OCI-LY7 (cell line): ENCODE measurements around the gene EPHA3. TPM values are rescaled to one million over a fixed set of nuclear protein-coding genes. Genes with fewer than 3 reads are reported as not detected.

Source experiments
- BruUV-seq: library from RNA; stranded (reverse); fragments of 400-500 nt; replicated peaks from 2 replicates; lab custom pipeline; 2021; lab: Mats Ljungman, UMichigan
- CTCF ChIA-PET: fragments of 300-600 bp; sonication (Branson Sonifier 250); formaldehyde crosslinking; loops from one replicate; lab custom pipeline; 2022; ENCODE audit warnings: antibody characterized with exemption; ENCODE audit not compliant: unreplicated experiment; lab: Charles Lee
- POLR2A ChIA-PET: fragments of 300-600 bp; sonication (Branson Sonifier 250); formaldehyde crosslinking; loops from one replicate; lab custom pipeline; 2022; ENCODE audit warnings: antibody characterized with exemption; lab: Charles Lee
- DNase-seq: peaks from one replicate; pipeline ENCODE4 v3.0.0-alpha.2; 2015; ENCODE audit warnings: low spot score
- H2AFZ ChIP-seq: fragments of 200-600 bp; sonication (generic), shearing (Covaris generic); 2 replicates; pipeline ENCODE4 v1.6.1; 2014; ENCODE audit warnings: mild to moderate bottlenecking, antibody characterized with exemption, low read length, moderate library complexity
- H3K27ac ChIP-seq: fragments of 200-600 bp; sonication (generic); 2 replicates; pipeline ENCODE4 v1.5.1; 2014; ENCODE audit warnings: mixed run types, low read depth, mild to moderate bottlenecking, moderate library complexity, low read length, inconsistent platforms; ENCODE audit not compliant: poor library complexity, severe bottlenecking
- H3K36me3 ChIP-seq: fragments of 200-600 bp; sonication (generic); 2 replicates; pipeline ENCODE4 v1.6.1; 2014; ENCODE audit warnings: mild to moderate bottlenecking, antibody characterized with exemption, low read length, moderate library complexity, mixed read lengths; ENCODE audit not compliant: insufficient read depth
- H3K4me1 ChIP-seq: fragments of 200-600 bp; sonication (generic); 2 replicates; pipeline ENCODE4 v1.5.1; 2014; ENCODE audit warnings: mild to moderate bottlenecking, low read length; ENCODE audit not compliant: insufficient read depth, poor library complexity, severe bottlenecking
- H3K4me2 ChIP-seq: fragments of 200-600 bp; sonication (generic); 2 replicates; pipeline ENCODE4 v1.6.1; 2014; ENCODE audit warnings: mild to moderate bottlenecking, low read length
- H3K4me3 ChIP-seq: fragments of 200-600 bp; sonication (generic); 2 replicates; pipeline ENCODE4 v1.5.1; 2014; ENCODE audit warnings: mild to moderate bottlenecking, low read depth, low read length; ENCODE audit not compliant: poor library complexity, severe bottlenecking
- H3K79me2 ChIP-seq: fragments of 200-600 bp; sonication (generic); 2 replicates; pipeline ENCODE4 v1.6.1; 2016; ENCODE audit warnings: low read depth, mild to moderate bottlenecking, low read length, moderate library complexity, mixed read lengths; ENCODE audit not compliant: insufficient read depth
- H3K9me2 ChIP-seq: fragments of 200-600 bp; sonication (generic); 2 replicates; pipeline ENCODE4 v1.6.1; 2016; ENCODE audit warnings: mild to moderate bottlenecking, low read length, mixed read lengths; ENCODE audit not compliant: insufficient read depth
- H3K9me3 ChIP-seq: fragments of 200-600 bp; sonication (generic); 2 replicates; pipeline ENCODE4 v1.6.1; 2014; ENCODE audit warnings: mild to moderate bottlenecking, mixed run types, low read length, mixed read lengths
- H4K20me1 ChIP-seq: fragments of 200-600 bp; sonication (generic); 2 replicates; pipeline ENCODE4 v1.6.1; 2014; ENCODE audit warnings: mild to moderate bottlenecking, antibody characterized with exemption, low read length, moderate library complexity, mixed read lengths; ENCODE audit not compliant: insufficient read depth
- EZH2phosphoT487 ChIP-seq: fragments of 200-600 bp; sonication (generic); IDR thresholded peaks from 2 replicates; pipeline ENCODE4 v1.6.1; 2018; ENCODE audit warnings: low read depth, borderline replicate concordance, mild to moderate bottlenecking, mixed run types, antibody characterized with exemption, low read length, moderate library complexity, mixed read lengths
- intact Hi-C: fragments of 100-400 bp; cut with micrococcal nuclease; formaldehyde crosslinking; loops from one replicate; pipeline ENCODE4 v1.10.0; 2022; ENCODE audit not compliant: unreplicated experiment
- total RNA-seq, 2 experiments: library from RNA; depleted of rRNA in 1 of 2; stranded (reverse); fragments of >200 nt in 1 of 2; shearing (Covaris generic) in 1 of 2; gene quantifications; 2 replicates each; pipeline ENCODE4 v1.2.3, GENCODE V29; 2014 to 2022
- TF ChIP-seq, protein P1 (sequence below): fragments of 200-600 bp; sonication (generic); conservative IDR thresholded peaks from 2 replicates; pipeline ENCODE4 v1.5.1; 2014; ENCODE audit warnings: mild to moderate bottlenecking, antibody characterized with exemption, low read length, moderate library complexity, mixed read lengths

The EPHA3 gene
- total RNA-seq, 2 experiments from 2014 or later: not detected

DNA sequence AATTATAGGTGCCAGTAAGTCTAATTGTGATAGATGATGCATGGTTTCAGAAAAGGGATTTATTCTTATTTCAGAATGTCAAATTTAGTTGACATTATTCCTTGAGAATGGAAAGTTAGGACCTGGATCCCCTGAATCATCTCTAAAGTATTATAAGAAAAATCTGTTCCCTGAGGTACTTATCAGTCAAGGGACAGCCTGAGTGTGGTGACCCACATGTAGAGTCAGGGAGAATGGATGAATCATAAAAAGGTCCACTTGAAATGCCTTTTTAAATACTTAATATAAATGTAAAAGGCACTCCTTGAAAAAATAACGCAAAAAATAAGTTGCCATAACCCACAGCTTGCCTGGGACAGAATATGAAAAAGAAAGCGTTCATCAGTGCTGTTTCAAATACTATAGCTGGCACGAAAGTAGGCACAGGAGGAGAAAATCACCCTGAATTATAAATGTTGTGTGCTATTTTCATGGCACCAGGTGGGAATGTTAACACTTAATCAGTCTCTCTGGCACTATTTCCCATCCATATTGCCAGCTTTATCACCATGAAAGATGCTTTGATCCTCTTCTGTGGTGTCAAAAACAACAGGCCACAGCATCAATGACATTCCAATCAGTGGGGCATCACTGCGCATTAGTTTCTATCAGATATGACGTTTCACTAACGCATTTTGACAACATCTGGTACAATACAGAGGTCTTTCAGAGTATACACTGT lies 208.5 kb downstream of the EPHA3 start:
- POLR2A ChIA-PET: no interaction called here
- H3K9me3 ChIP-seq: no peaks in the 10 kb centered on the region
- H3K27ac ChIP-seq: no peak overlapping the region
- TF ChIP-seq EZH2phosphoT487: no peak
- TF ChIP-seq, protein P1, sequence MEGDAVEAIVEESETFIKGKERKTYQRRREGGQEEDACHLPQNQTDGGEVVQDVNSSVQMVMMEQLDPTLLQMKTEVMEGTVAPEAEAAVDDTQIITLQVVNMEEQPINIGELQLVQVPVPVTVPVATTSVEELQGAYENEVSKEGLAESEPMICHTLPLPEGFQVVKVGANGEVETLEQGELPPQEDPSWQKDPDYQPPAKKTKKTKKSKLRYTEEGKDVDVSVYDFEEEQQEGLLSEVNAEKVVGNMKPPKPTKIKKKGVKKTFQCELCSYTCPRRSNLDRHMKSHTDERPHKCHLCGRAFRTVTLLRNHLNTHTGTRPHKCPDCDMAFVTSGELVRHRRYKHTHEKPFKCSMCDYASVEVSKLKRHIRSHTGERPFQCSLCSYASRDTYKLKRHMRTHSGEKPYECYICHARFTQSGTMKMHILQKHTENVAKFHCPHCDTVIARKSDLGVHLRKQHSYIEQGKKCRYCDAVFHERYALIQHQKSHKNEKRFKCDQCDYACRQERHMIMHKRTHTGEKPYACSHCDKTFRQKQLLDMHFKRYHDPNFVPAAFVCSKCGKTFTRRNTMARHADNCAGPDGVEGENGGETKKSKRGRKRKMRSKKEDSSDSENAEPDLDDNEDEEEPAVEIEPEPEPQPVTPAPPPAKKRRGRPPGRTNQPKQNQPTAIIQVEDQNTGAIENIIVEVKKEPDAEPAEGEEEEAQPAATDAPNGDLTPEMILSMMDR: no peak
- H4K20me1 ChIP-seq: no peaks in the 10 kb centered on the region
- H2AFZ ChIP-seq: no peak overlapping the region
- H3K36me3 ChIP-seq: no peaks in the 10 kb centered on the region
- H3K4me3 ChIP-seq: no peak overlapping the region
- no peaks in the 10 kb centered on the region for H3K9me2 ChIP-seq
- no peak for DNase-seq
- intact Hi-C loops: no loop called here
- no TSS peak for BruUV-seq
- no peaks in the 10 kb centered on the region for H3K4me1 ChIP-seq
- no peaks in the 10 kb centered on the region for H3K79me2 ChIP-seq
- no peak overlapping the region for H3K4me2 ChIP-seq
- CTCF ChIA-PET: no interaction called here

DNA sequence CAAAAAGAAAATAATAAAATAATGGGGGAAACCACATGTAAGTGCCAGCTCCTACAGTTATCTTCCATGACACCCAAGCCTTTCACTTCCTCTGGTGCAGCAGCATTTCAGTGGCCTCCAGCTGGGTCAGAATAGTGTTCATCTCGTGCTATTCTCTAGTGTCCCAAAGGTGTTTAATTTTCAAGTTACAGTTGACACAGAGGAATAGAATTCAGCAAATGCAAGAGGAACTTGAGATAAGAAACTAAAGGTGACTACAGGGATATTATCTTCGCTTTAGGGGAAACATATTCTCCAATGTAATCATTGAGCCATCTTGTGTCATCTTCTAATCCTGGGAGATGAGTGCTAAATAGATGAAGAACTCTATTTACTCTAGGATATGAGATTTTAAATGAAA lies 212.8 kb downstream of the EPHA3 start:
- Histone ChIP-seq H3K4me3 (no peak overlapping the region), H3K9me3 (no peaks in the 10 kb centered on the region), H3K4me1 (no peaks in the 10 kb centered on the region), H3K4me2 (no peak overlapping the region), H3K36me3 (no peaks in the 10 kb centered on the region), H4K20me1 (no peaks in the 10 kb centered on the region), H3K27ac (no peak overlapping the region), H2AFZ (no peak overlapping the region), H3K79me2 (no peaks in the 10 kb centered on the region), H3K9me2 (no peaks in the 10 kb centered on the region)
- intact Hi-C loops: no loop called here
- no peak for TF ChIP-seq EZH2phosphoT487
- TF ChIP-seq, protein P1: no peak
- DNase-seq: no peak
- POLR2A ChIA-PET: no interaction called here
- CTCF ChIA-PET: no interaction called here
- no TSS peak for BruUV-seq

DNA sequence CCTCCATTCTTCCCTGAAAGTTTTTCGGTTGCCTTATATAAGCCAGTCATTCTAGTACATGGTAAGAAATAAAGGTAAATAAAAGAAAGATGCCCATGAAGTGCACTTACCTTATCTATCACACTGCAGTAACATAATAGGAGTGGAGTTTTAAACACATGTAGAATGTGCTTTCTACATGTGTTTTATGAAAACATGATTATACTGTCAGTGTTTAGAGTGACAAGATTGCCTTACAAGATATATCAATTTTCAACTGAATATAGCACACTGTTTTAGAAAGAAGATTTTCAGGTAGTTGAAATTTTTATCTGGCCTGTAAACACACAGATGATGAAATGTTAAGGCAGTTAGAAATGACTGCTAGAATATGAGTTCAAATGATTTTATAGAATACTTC lies 219.6 kb downstream of the EPHA3 start:
- Histone ChIP-seq H3K4me1 (no peaks in the 10 kb centered on the region), H3K36me3 (no peaks in the 10 kb centered on the region), H3K9me3 (no peaks in the 10 kb centered on the region), H3K4me3 (no peak overlapping the region), H3K9me2 (no peaks in the 10 kb centered on the region), H3K27ac (no peak overlapping the region), H4K20me1 (no peaks in the 10 kb centered on the region), H2AFZ (no peak overlapping the region), H3K79me2 (no peaks in the 10 kb centered on the region), H3K4me2 (no peak overlapping the region)
- ChIA-PET POLR2A (no interaction called here), CTCF (no interaction called here)
- intact Hi-C loops: no loop called here
- no TSS peak for BruUV-seq
- TF ChIP-seq, protein P1: no peak
- TF ChIP-seq EZH2phosphoT487: no peak
- no peak for DNase-seq
